K562 (cell line): ENCODE results near the gene EFS. TPM values are rescaled to one million over a fixed set of nuclear protein-coding genes. Genes with fewer than 3 reads are reported as not detected.
A peak's percentile ranks its signal among the peaks of the same experiment; 100 is the strongest.

Source experiments
- ATAC-seq: fragments of 200-7000 bp; cut with Tn5 transposase; 3 replicates; pipeline ENCODE4 v1.9.1; 2020; ENCODE audit warnings: moderate library complexity
- BruUV-seq: library from RNA; stranded (reverse); fragments of 400-500 nt; replicated peaks from 2 replicates; lab custom pipeline; 2021; lab: Mats Ljungman, UMichigan
- CTCF ChIA-PET: fragments of 300-600 bp; formaldehyde crosslinking; extraction: SDS; loops from one replicate; lab custom pipeline; 2021; ENCODE audit warnings: low intra/inter-chr PET ratio; lab: Yijun Ruan, JAX
- POLR2A ChIA-PET: fragments of 300-600, 350-650 bp; sonication (Branson Sonifier 250); formaldehyde crosslinking; extraction: SDS; loops from one replicate; lab custom pipeline; 2021; ENCODE audit warnings: antibody characterized with exemption, inconsistent platforms; lab: Yijun Ruan, JAX
- DNase-seq, 4 experiments: peaks; one replicate each; pipeline versions ENCODE4 v3.0.0 to v3.0.0-alpha.2; 2011 to 2018; ENCODE audit warnings: low spot score in 3 of 4, mixed read lengths in 3 of 4; ENCODE audit errors: extremely low read depth in 1 of 4
- FAIRE-seq: peaks from 2 replicates; lab custom pipeline; 2011; peaks lifted over from hg19 to GRCh38; lab: Jason Lieb, UNC
- H2AFZ ChIP-seq: 2 replicates; pipeline ENCODE4 v1.6.0; 2011; ENCODE audit warnings: low read depth, low read length, control low read depth, inconsistent platforms
- H3K27ac ChIP-seq: fragments of 200-600 bp; 3 replicates; pipeline ENCODE4 v1.8.0; 2011; ENCODE audit warnings: low read depth, mild to moderate bottlenecking, control low read depth, inconsistent platforms, low read length, moderate library complexity, mixed read lengths; ENCODE audit errors: extremely low read depth
- H3K27me3 ChIP-seq, 2 experiments: fragments of 300-600 bp in 1 of 2; 2 replicates in 1 of 2; 3 replicates in 1 of 2; pipeline versions ENCODE4 v1.6.0 to v1.8.0; 2011; ENCODE audit warnings: inconsistent platforms in 2 of 2, low read length in 2 of 2, mild to moderate bottlenecking in 1 of 2, mixed read lengths in 1 of 2, moderate library complexity in 1 of 2; ENCODE audit not compliant: control insufficient read depth in 2 of 2, insufficient read depth in 2 of 2
- H3K36me3 ChIP-seq: fragments of 300-600 bp; 3 replicates; pipeline ENCODE4 v1.8.0; 2011; ENCODE audit warnings: mild to moderate bottlenecking, low read length, inconsistent platforms; ENCODE audit not compliant: control insufficient read depth, insufficient read depth
- H3K4me1 ChIP-seq, 2 experiments: fragments of 200-600 bp in 1 of 2; replicated peaks in 1 of 2; 2 replicates in 1 of 2; 3 replicates in 1 of 2; pipeline versions ENCODE4 v1.5.1 to v1.8.0; 2011; ENCODE audit warnings: inconsistent platforms in 2 of 2, low read length in 2 of 2, mild to moderate bottlenecking in 1 of 2, mixed read lengths in 1 of 2, moderate library complexity in 1 of 2; ENCODE audit not compliant: control insufficient read depth in 2 of 2, insufficient read depth in 2 of 2
- H3K4me2 ChIP-seq: 2 replicates; pipeline ENCODE4 v1.6.1; 2011; ENCODE audit warnings: low read length, control low read depth, inconsistent platforms, mixed read lengths; ENCODE audit not compliant: insufficient read depth
- H3K4me3 ChIP-seq: fragments of 200-600 bp; sonication (generic), shearing (Covaris generic); 2 replicates; pipeline ENCODE4 v1.5.1; 2016; ENCODE audit warnings: control low read depth, inconsistent platforms
- H3K79me2 ChIP-seq: fragments of 200-600 bp; 3 replicates; pipeline ENCODE4 v1.8.0; 2011; ENCODE audit warnings: low read length, inconsistent platforms; ENCODE audit not compliant: control insufficient read depth, insufficient read depth
- H3K9ac ChIP-seq, 2 experiments: 2 replicates each; pipeline versions ENCODE4 v1.6.0 to v1.6.1; 2011; ENCODE audit warnings: low read depth in 2 of 2, low read length in 2 of 2, control low read depth in 1 of 2, inconsistent platforms in 1 of 2, mild to moderate bottlenecking in 1 of 2, mixed read lengths in 1 of 2; ENCODE audit not compliant: insufficient read depth in 1 of 2
- H3K9me1 ChIP-seq: one replicate; pipeline ENCODE4 v1.6.0; 2011; ENCODE audit warnings: inconsistent platforms, mild to moderate bottlenecking, low read length, moderate library complexity; ENCODE audit not compliant: control insufficient read depth, insufficient read depth
- H3K9me3 ChIP-seq: replicated peaks from 2 replicates; pipeline ENCODE4 v1.5.1; 2011; ENCODE audit warnings: low read depth, low read length, inconsistent platforms; ENCODE audit not compliant: control insufficient read depth, insufficient read depth
- H4K20me1 ChIP-seq: replicated peaks from 2 replicates; pipeline ENCODE4 v1.6.1; 2011; ENCODE audit warnings: low read length, inconsistent platforms, mixed read lengths; ENCODE audit not compliant: control insufficient read depth, insufficient read depth
- BHLHE40 ChIP-seq: IDR thresholded peaks from 2 replicates; pipeline ENCODE4 v1.6.1; 2011; ENCODE audit warnings: low read length, improper control_type of control experiment
- CBFA2T2 ChIP-seq: fragments of 450-650 bp; conservative IDR thresholded peaks from 2 replicates; pipeline ENCODE4 v1.6.1; 2017; ENCODE audit warnings: mild to moderate bottlenecking
- CTCF ChIP-seq, 3 experiments: IDR thresholded peaks in 2 of 3; conservative IDR thresholded peaks in 1 of 3; 2 replicates each; pipeline ENCODE4 v1.5.1; 2011 to 2012; ENCODE audit warnings: low read length in 3 of 3, mild to moderate bottlenecking in 3 of 3, control low read depth in 2 of 3, improper control_type of control experiment in 1 of 3, inconsistent platforms in 1 of 3, low read depth in 1 of 3, mixed read lengths in 1 of 3, moderate library complexity in 1 of 3; ENCODE audit not compliant: insufficient read depth in 2 of 3
- FOXJ3 ChIP-seq: sonication (generic); formaldehyde crosslinking; IDR thresholded peaks from 2 replicates; pipeline ENCODE4 v1.4.0; 2020; ENCODE audit warnings: mild to moderate bottlenecking, missing genetic modification reagents
- NR1H2 ChIP-seq: sonication (generic); formaldehyde crosslinking; IDR thresholded peaks from 2 replicates; pipeline ENCODE4 v1.4.0; 2020; ENCODE audit warnings: mild to moderate bottlenecking, missing genetic modification reagents
- RAD21 ChIP-seq, 2 experiments: fragments of 250-450 bp in 1 of 2; fragments of 450-650 bp in 1 of 2; sonication (Bioruptor Pico) in 1 of 2; formaldehyde crosslinking in 1 of 2; IDR thresholded peaks in 1 of 2; conservative IDR thresholded peaks in 1 of 2; 2 replicates each; pipeline versions ENCODE4 v1.4.0 to v1.8.0; 2020 to 2022; ENCODE audit warnings: mild to moderate bottlenecking in 2 of 2, moderate library complexity in 1 of 2
- REST ChIP-seq, 2 experiments: fragments of 450-650 bp; formaldehyde crosslinking in 1 of 2; IDR thresholded peaks; 2 replicates each; pipeline versions ENCODE4 v1.4.0 to v1.6.1; 2014 to 2020; ENCODE audit warnings: mild to moderate bottlenecking in 2 of 2, borderline replicate concordance in 1 of 2, low read depth in 1 of 2
- SAFB2 ChIP-seq: fragments of 200-400 bp; formaldehyde crosslinking; IDR thresholded peaks from 2 replicates; pipeline ENCODE4 v1.6.1; 2018; ENCODE audit warnings: borderline replicate concordance, low read length, low read depth, moderate library complexity; ENCODE audit not compliant: severe bottlenecking
- ZNF212 ChIP-seq: fragments of 450-650 bp; formaldehyde crosslinking; IDR thresholded peaks from 2 replicates; pipeline ENCODE4 v1.4.0; 2020; ENCODE audit warnings: mild to moderate bottlenecking
- ZNF511 ChIP-seq: sonication (generic); formaldehyde crosslinking; IDR thresholded peaks from 2 replicates; pipeline ENCODE4 v1.8.0; 2022; ENCODE audit warnings: mild to moderate bottlenecking, missing genetic modification reagents
- WGBS: fragments of 100-300 bp; shearing (Covaris generic); methylation state at CpG from one replicate; pipeline ENCODE4 v1.1.6; 2016; ENCODE audit warnings: low coverage, mixed read lengths; ENCODE audit not compliant: insufficient coverage; ENCODE audit errors: missing lambda C conversion rate; 5-methylcytosine and 5-hydroxymethylcytosine counted together
- in situ Hi-C: fragments of 300-500 bp; cut with MboI; formaldehyde crosslinking; loops from 4 replicates; pipeline ENCODE4 v1.15.0; 2018; ENCODE audit warnings: inconsistent platforms, mixed read lengths
- intact Hi-C: fragments of 100-400 bp; cut with micrococcal nuclease; formaldehyde crosslinking; loops from 2 replicates; pipeline ENCODE4 v1.14.2; 2022
- polyA plus RNA-seq, 8 experiments: library from polyadenylated mRNA; depleted of rRNA in 4 of 8; stranded (reverse) in 5 of 8; unstranded in 3 of 8; fragments of >200 nt; fragmentation: Nextera tagmentation in 2 of 8; fragmentation: Illumina TruSeq in 1 of 8; extraction: Ambion mirVana in 2 of 8; extraction: Trizol in 1 of 8; gene quantifications; 2 replicates each; pipeline versions ENCODE4 v1.2.1 to v1.2.3, GENCODE V29; 2011 to 2014; ENCODE audit warnings: inconsistent platforms in 1 of 8, missing spikeins in 1 of 8
- total RNA-seq, 7 experiments: library from RNA; depleted of rRNA in 6 of 7; stranded (reverse); fragments of >200 nt in 6 of 7; fragmentation: Illumina TruSeq in 2 of 7; extraction: Trizol in 2 of 7; gene quantifications; 2 replicates each; pipeline versions ENCODE4 v1.2.1 to v1.2.3, GENCODE V29; 2011 to 2021; ENCODE audit warnings: low replicate concordance in 1 of 7

The EFS gene
- total and polyA plus RNA-seq, 9 of the 15 experiments (the other 6 are each of a cell fraction or from before 2014, with no cell fraction given): 0.01 to 0.03 TPM; not detected in 7

- no peak overlapping the region for H3K27ac ChIP-seq
- FAIRE-seq (no peak), ATAC-seq (peak; percentile 80)
- intact Hi-C loops: loop anchor here (2.0 kb wide), 1 partner anchor 32 kb away; no protein-coding TSS in a partner anchor
- H2AFZ ChIP-seq: no peak overlapping the region
- H3K27me3 ChIP-seq: peaks cover 6 to 62% of the 10 kb centered on the region in 2 experiments; a peak in 4 of 5 replicates
- no peaks in the 10 kb centered on the region for H3K9me3 ChIP-seq
- no peaks in the 10 kb centered on the region for H3K36me3 ChIP-seq
- no peak overlapping the region for H3K4me3 ChIP-seq
- in situ Hi-C loops: no loop called here
- no peaks in the 10 kb centered on the region for H3K79me2 ChIP-seq
- H3K4me2 ChIP-seq: no peak overlapping the region
- ChIA-PET POLR2A (interaction anchor here (0.6 to 1.4 kb wide), 4 partner anchors 39 to 184 kb away, joined by 3 to 5 read pairs (median 4); partner anchors contain the start of gene PABPN1), CTCF (interaction anchor here (1.2 kb wide), 1 partner anchor 95 kb away, joined by 3 read pairs; no protein-coding TSS in a partner anchor)
- H4K20me1 ChIP-seq: no peaks in the 10 kb centered on the region; the same call in 1 of the 2 replicates
- no peaks in the 10 kb centered on the region for H3K9me1 ChIP-seq
- no TSS peak for BruUV-seq
- peaks cover 0 to 13% of the 10 kb centered on the region in 2 experiments; a peak in 3 of 5 replicates for H3K4me1 ChIP-seq
- TF ChIP-seq NR1H2 (no peak), ZNF511 (CRISPR knock-in tag) (no peak), ZNF212 (CRISPR knock-in tag) (no peak), SAFB2 (no peak), BHLHE40 (no peak), FOXJ3 (CRISPR knock-in tag) (no peak), REST (IDR thresholded peaks at IDR 0.05; ENCODE audit: borderline replicate concordance) (peak; percentile 33; the same call in 1 of the 2 replicates), REST (CRISPR knock-in tag; IDR thresholded peaks at IDR 0.05; ENCODE audit: low read depth) (no peak), CBFA2T2 (no peak), CTCF (IDR thresholded peaks at IDR 0.05 in 2 of 3, conservative IDR thresholded peaks at IDR 0.05 in 1 of 3; ENCODE audit: insufficient read depth in 2 of 3, low read depth in 1 of 3, low read length in 3 of 3) (peak; percentile 51 to 77 (median 52)), RAD21 (CRISPR knock-in tag; conservative IDR thresholded peaks at IDR 0.05 in 1 of 2, IDR thresholded peaks at IDR 0.05 in 1 of 2) (peak in 1 of 2 experiments; percentile 46; a peak in 2 of 4 replicates)
- TF ChIP-seq, all 486 proteins: peak for 3
- 13% methylated on average over 11 of the region's 11 CpGs for WGBS
- DNase-seq: peak; percentile 14 to 50 (median 30)
- H3K9ac ChIP-seq: 0 out of 4 replicates have a peak overlapping the region, but pooled peaks of 1 of the 2 experiments have one; percentile 28
Observed at GRCh38 chr14:23360496-23360895, 4.5 kb downstream of the EFS start.
